AG09309 (cell line): ENCODE data around the gene PLD3.

Source experiments
- DNase-seq: peaks from one replicate; pipeline ENCODE4 v3.0.0-alpha.2; 2010; ENCODE audit warnings: low read depth
- H3K4me3 ChIP-seq: 2 replicates; pipeline ENCODE4 v1.5.1; 2011; ENCODE audit warnings: mild to moderate bottlenecking, low read depth, low read length, moderate library complexity; ENCODE audit not compliant: control insufficient read depth
- TF ChIP-seq, protein P1 (sequence below): IDR thresholded peaks from 2 replicates; pipeline ENCODE4 v1.5.1; 2011; ENCODE audit warnings: mild to moderate bottlenecking, low read depth, low read length, inconsistent platforms; ENCODE audit not compliant: insufficient read depth, control insufficient read depth; ENCODE audit errors: missing control alignments

The PLD3 gene

DNA sequence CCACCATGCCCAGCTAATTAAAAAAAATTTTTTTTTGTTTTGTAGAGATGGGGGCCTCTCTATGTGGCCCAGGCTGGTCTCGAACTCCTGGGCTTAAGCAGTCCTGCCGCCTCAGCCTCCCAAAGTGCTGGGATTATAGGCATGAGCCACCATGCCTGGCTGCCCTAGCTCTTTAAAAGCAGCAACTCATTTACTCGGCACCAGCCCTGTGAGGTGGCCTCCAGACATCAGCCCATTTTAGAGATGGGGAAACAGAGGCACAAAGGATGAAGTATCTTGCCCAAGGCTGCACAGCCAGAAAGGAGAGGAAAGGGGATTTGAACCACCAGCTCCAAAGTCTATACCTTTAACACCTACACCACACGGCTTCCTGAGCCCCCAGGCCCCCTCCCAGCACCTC is 64.4 kb downstream of the PLD3 start:
- H3K4me3 ChIP-seq: no peak overlapping the region
- DNase-seq: no peak
- TF ChIP-seq, protein P1, sequence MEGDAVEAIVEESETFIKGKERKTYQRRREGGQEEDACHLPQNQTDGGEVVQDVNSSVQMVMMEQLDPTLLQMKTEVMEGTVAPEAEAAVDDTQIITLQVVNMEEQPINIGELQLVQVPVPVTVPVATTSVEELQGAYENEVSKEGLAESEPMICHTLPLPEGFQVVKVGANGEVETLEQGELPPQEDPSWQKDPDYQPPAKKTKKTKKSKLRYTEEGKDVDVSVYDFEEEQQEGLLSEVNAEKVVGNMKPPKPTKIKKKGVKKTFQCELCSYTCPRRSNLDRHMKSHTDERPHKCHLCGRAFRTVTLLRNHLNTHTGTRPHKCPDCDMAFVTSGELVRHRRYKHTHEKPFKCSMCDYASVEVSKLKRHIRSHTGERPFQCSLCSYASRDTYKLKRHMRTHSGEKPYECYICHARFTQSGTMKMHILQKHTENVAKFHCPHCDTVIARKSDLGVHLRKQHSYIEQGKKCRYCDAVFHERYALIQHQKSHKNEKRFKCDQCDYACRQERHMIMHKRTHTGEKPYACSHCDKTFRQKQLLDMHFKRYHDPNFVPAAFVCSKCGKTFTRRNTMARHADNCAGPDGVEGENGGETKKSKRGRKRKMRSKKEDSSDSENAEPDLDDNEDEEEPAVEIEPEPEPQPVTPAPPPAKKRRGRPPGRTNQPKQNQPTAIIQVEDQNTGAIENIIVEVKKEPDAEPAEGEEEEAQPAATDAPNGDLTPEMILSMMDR: no peak

DNA sequence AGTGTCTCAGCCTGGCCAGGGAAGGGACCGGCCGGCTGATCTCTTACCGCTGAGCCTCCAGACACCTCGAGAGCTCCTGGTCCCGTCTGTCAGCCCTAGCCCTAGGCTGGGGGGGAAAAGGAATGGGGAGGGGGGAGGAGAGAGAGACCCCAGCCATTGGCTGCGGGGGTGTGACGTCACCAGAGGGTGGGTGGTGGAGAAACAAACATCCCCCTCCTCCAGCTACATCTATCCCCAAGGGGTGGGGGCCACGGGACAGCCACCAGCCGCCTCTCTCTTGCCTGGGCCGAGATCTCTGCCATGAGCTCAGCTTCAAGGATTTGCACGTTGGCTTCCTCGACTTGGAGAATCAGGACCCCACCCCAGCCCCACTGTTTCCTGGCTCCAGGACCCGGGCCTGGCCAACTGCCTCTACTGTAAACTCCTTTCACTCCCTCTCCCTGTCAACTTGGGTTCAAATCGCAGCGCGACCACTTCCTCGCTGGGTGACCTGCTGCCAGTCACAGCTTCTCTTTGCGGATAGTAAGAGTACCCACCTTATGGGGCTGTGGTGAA is 64.9 kb downstream of the PLD3 start, which contains the start of gene PRX:
TSS of gene PRX (minus strand) at position 88 of the 555 bp plus-strand sequence. CDS start 5,446 bp downstream, outside the sequence.
- DNase-seq: no peak
- TF ChIP-seq, protein P1: no peak
- no peak within 1 kb of the TSS for H3K4me3 ChIP-seq

DNA sequence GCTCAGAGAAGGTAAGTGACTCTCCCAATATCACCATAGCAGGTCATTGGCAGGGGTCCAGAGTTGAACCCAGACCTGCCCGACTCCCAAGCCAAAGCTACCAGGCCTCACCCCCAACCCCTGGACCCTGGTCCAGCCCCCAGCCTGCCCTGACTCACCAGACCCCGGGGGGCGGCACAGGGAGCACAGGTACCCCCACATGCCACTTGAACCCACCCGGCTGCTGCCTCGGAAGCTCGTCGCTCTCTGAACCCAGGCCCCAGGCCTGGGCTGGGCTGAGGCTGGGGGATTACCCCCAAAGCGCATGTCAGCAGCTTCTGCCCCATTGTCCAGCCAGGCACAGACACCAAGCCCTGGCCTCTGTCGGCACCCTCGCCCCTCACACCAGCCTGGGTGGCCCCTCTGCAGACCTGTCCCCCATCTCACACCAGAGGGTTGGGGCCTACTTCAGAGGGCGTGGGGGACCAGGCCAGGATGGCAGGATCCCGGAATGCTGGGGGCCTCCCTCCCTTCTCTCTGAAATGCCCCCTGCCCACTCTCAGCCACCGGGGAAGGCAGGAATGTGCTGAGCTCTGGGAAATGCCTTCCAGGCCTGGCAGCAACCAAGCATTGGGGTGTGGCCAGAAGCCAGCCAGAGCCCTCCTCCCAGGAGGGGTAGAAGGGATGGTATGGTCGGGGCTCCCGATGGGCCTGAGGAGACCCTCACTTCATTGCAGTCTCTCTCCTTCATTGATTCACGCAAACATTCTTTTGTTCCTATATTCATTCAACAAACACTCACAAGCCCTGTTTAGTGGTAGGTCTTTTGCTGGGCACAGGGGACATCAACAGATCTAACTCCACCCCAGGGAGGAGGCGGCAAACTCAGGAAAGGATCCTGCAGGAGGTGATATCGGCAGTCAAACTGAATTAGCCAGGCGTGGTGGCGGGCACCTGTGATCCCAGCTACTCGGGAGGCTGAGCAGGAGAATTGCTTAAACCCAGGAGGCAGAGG is 66.3 kb downstream of the PLD3 start:
- DNase-seq: no peak
- no peak overlapping the region for H3K4me3 ChIP-seq
- TF ChIP-seq, protein P1: no peak

DNA sequence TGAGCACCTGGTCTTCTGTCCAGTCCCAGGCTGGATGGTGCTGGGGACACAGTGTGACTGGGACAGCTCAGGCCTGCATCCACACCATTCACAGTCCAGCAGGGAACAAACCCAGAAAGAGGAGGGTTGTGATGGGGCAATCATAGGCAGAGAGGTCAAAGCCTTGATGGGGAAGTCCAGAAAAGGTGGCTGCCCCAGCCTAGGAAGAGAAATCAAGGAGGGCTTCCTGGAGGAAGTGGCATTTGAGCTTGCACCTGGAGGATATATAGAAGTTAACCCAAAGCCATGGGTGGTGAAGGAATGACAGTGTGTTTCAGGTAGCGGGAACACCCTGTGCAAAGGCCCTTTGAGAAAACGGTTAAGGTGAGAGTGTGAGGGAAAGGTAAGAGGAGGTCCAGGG is 67.3 kb downstream of the PLD3 start:
- no peak overlapping the region for H3K4me3 ChIP-seq
- TF ChIP-seq, protein P1: no peak
- no peak for DNase-seq

DNA sequence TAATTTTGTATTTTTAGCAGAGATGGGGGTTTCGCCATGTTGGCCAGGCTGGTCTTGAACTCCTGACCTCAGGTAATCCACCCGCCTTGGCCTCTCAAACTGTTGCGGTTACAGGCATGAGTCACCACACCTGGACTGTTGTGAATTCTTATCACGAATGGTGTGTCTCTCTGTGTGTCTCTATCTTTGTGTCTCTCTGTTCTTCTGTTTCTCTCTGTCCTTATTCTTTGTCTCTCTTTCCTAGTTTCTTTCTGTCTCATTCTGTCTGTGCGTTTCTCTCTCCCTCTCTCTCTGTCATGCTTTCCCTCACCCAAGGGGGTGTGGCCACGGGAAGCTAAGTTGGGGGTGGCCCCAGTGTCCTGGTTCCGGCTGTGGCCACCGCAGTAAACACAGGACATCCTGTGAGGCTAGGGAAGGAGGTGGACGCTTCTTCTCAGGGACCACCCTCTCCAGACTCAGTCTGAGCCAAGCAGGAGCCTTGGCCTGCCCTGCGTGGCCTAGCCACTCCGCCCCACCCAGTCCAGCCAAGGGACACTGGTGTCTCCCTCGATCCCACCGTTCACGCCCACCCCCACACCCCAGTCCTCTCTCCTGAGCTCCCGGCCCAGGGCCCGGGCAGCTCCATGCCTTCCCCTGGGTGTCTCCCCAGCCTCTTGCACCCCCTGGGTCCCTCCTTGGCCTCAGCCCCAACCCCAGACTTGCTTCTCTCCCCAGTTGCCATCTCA is 68.6 kb downstream of the PLD3 start:
- DNase-seq: no peak
- H3K4me3 ChIP-seq: no peak overlapping the region
- TF ChIP-seq, protein P1: no peak

DNA sequence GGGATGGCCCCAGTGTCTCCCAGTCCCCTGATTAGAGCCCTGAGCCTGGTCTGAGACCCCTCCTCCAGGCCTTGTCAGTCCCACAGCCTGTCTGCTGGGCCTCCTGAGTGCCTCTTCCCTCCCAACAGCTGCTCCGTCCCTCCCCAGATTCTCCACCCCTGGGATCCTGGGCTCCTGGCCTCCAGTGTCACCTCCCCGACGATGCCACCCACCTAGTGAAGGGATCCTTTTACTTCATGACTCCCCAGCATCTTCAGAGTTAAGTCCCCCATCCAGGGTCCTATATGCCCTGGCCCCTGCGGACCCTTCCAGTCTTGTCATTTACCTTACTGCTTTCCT is 69.1 kb downstream of the PLD3 start:
- TF ChIP-seq, protein P1: no peak
- DNase-seq: no peak
- no peak overlapping the region for H3K4me3 ChIP-seq
